Fibroblast of pulmonary artery (primary cell): ENCODE data around the gene PTPRO.
A peak's percentile ranks its signal among the peaks of the same experiment; 100 is the strongest.

Source experiments
- DNase-seq: peaks from one replicate; pipeline ENCODE4 v3.0.0-alpha.2; 2010; ENCODE audit warnings: low read depth
- H3K4me3 ChIP-seq: replicated peaks from 2 replicates; pipeline ENCODE4 v1.5.1; 2011; ENCODE audit warnings: low read depth, mild to moderate bottlenecking, control low read depth, low read length, moderate library complexity
- TF ChIP-seq, protein P1 (sequence below): IDR thresholded peaks from 2 replicates; pipeline ENCODE4 v1.5.1; 2011; ENCODE audit warnings: mild to moderate bottlenecking, control low read depth, low read length, inconsistent platforms; ENCODE audit errors: missing control alignments

Gene PTPRO

DNA sequence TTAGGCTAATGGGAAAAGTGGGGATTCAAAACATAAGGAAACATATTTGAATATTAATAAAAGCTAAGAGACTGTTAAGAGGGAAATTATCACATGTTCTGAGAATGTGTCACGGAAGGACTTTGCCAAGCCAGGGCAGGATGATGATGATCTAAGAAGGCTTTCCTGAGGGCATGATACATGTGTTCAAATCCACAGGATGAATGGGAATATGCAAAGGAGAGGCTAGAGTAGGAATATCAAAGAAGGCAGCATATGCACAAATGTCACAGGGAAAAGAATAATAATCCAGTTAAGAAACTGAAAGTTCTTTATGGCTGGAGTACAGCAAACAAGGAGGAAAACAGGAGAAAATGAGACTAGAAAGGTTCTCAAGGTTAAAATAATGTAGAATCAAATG lies 107.0 kb downstream of the PTPRO start:
- H3K4me3 ChIP-seq: no peak overlapping the region
- DNase-seq: no peak
- TF ChIP-seq, protein P1, sequence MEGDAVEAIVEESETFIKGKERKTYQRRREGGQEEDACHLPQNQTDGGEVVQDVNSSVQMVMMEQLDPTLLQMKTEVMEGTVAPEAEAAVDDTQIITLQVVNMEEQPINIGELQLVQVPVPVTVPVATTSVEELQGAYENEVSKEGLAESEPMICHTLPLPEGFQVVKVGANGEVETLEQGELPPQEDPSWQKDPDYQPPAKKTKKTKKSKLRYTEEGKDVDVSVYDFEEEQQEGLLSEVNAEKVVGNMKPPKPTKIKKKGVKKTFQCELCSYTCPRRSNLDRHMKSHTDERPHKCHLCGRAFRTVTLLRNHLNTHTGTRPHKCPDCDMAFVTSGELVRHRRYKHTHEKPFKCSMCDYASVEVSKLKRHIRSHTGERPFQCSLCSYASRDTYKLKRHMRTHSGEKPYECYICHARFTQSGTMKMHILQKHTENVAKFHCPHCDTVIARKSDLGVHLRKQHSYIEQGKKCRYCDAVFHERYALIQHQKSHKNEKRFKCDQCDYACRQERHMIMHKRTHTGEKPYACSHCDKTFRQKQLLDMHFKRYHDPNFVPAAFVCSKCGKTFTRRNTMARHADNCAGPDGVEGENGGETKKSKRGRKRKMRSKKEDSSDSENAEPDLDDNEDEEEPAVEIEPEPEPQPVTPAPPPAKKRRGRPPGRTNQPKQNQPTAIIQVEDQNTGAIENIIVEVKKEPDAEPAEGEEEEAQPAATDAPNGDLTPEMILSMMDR: no peak

DNA sequence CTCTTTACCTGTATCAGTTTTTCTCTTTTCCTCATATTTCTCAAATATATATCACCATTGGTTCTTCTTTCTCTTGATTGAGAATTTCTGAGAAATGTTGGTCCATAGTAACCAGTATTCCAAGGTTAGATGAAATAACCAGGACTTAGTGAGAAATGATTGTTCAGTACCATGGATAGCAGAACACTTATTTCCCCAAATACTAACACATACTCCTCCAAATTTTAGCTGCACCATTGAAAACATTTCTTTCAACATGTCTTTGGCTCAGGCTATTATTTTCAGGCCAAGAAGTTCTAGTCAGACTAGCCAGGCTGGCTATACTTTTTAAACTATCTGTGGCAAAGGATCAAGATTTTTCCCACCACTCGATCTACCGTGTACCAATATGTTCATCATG lies 113.3 kb downstream of the PTPRO start:
- peak; percentile 39 for DNase-seq
- no peak overlapping the region for H3K4me3 ChIP-seq
- TF ChIP-seq, protein P1: no peak

DNA sequence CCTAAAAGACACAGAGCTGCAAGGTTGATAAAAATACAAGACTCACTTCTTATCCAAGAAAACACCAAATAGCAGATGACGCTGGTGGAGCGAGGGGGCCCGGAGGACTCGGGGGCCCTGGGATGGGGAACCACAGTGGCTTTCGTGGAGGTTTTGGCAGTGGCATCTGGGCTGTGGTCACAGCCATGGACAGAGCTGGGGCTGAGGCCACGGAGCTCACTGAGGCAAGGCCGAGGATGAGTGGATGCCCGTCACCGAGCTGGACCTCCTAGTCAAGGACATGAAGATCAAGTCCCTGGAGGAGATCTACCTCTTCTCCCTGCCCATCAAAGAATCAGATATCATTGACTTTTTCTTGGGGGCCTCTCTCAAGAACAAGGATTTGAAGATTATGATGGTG lies 117.2 kb downstream of the PTPRO start:
- H3K4me3 ChIP-seq: no peak overlapping the region
- no peak for DNase-seq
- TF ChIP-seq, protein P1: no peak

DNA sequence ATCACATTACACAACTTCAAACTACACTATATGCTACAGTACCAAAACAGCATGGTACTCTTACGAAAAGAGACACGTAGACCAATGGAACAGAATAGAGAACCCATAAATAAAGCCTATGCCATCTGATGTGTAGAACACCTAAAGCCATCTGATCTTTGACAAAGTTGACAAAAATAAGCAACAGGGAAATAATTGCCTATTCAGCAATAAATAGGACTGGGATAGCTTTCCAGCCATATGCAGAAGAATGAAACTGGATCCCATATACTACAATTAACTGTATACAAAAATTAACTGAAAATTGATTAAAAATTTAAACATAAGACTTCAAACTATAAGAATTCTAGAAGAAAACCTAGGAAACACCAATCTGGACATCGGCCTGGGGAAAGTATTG lies 120.7 kb downstream of the PTPRO start:
- DNase-seq: no peak
- TF ChIP-seq, protein P1: no peak
- H3K4me3 ChIP-seq: no peak overlapping the region

DNA sequence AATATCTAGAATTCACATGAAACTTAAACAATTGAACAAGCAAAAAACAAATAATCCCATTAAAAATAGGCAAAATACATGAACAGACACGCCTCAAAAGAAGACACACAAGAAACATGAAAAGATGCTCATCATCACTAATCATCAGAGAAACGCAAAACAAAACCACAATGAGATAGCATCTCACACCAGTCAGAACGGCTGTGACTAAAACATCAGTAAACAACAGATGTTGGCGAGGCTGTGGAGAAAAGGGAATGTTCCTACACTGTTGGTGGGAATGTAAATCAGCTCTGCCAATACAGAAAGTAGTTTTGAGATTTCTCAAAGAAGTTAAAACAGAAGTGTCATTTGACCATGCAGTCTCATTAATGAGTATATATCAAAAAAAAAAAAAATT lies 121.3 kb downstream of the PTPRO start:
- no peak overlapping the region for H3K4me3 ChIP-seq
- DNase-seq: no peak
- TF ChIP-seq, protein P1: no peak

DNA sequence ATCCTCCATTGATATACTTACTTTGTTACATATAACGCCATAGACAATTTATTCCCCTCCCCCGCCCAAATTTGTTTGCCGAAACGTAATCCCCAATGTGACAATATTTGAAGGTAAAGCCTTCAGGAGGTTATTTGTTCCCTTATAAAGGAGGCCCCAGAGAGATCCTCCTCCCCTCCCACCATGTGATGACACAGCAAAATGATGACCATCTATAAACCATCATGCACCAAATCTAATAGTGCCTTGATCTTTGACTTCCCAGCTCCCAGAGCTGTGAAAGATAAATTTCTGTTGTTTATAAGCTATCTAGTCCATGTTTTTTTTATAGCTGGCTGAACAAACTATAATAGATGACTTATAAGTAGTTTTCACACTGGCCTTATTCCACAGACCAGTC lies 122.2 kb downstream of the PTPRO start:
- TF ChIP-seq, protein P1: no peak
- DNase-seq: no peak
- H3K4me3 ChIP-seq: no peak overlapping the region

DNA sequence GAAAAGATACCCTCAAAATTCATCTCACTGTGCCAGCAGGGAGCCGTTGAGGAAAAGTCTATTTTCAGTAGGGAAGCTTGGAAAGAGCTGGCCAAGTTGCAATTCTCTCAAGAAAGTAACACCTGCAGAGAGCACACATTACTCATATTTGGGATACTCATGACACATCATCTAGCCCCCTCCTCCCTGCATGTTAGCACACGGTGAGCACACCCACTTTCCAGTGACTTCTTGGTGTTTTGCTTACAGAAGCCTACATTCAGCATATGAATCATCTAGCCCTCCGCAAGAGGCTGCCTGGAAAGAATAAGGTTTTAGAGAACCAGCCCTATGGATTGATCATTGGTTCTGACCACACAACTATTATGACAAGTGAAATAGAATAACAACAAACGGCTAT lies 124.5 kb downstream of the PTPRO start:
- TF ChIP-seq, protein P1: no peak
- H3K4me3 ChIP-seq: no peak overlapping the region
- no peak for DNase-seq
